Smooth muscle cell (in vitro differentiated cells): ENCODE measurements around the gene LRRC8E. TPM values are rescaled to one million over a fixed set of nuclear protein-coding genes. Genes with fewer than 3 reads are reported as not detected.

Experiments used
- DNase-seq: peaks from one replicate; lab custom pipeline; 2025; ENCODE audit not compliant: unreplicated experiment; lab: John Stamatoyannopoulos, UW
- H2AFZ ChIP-seq: fragments of 200-600 bp; sonication (generic); 2 replicates; pipeline ENCODE4 v1.6.0; 2016; ENCODE audit warnings: antibody characterized with exemption, low read depth, mild to moderate bottlenecking
- H3F3A ChIP-seq: fragments of 200-600 bp; sonication (generic); 2 replicates; pipeline ENCODE4 v1.6.0; 2017; ENCODE audit warnings: antibody characterized with exemption, low read depth
- H3K27ac ChIP-seq: fragments of 200-600 bp; sonication (generic); 2 replicates; pipeline ENCODE4 v1.5.1; 2016; ENCODE audit warnings: low read depth, mild to moderate bottlenecking
- H3K27me3 ChIP-seq: fragments of 200-600 bp; sonication (generic); 2 replicates; pipeline ENCODE4 v1.6.1; 2016; ENCODE audit warnings: low read depth, mild to moderate bottlenecking
- H3K36me3 ChIP-seq: fragments of 200-600 bp; sonication (generic); 2 replicates; pipeline ENCODE4 v1.5.1; 2016; ENCODE audit warnings: low read depth
- H3K4me1 ChIP-seq: fragments of 200-600 bp; sonication (generic); 2 replicates; pipeline ENCODE4 v1.5.1; 2016; ENCODE audit warnings: low read depth
- H3K4me2 ChIP-seq: fragments of 200-600 bp; sonication (generic); 2 replicates; pipeline ENCODE4 v1.6.0; 2016; ENCODE audit warnings: mild to moderate bottlenecking
- H3K4me3 ChIP-seq: fragments of 200-600 bp; sonication (generic); 2 replicates; pipeline ENCODE4 v1.5.1; 2016; ENCODE audit warnings: mild to moderate bottlenecking
- H3K79me2 ChIP-seq: fragments of 200-600 bp; sonication (generic); 2 replicates; pipeline ENCODE4 v1.6.0; 2016; ENCODE audit warnings: low read depth, mild to moderate bottlenecking
- H3K9ac ChIP-seq: fragments of 200-600 bp; sonication (generic); 2 replicates; pipeline ENCODE4 v1.6.0; 2016; ENCODE audit warnings: low read depth
- H3K9me3 ChIP-seq: fragments of 200-600 bp; sonication (generic); replicated peaks from 2 replicates; pipeline ENCODE4 v1.5.1; 2016; ENCODE audit warnings: low read depth
- H4K20me1 ChIP-seq: fragments of 200-600 bp; sonication (generic); 2 replicates; pipeline ENCODE4 v1.6.0; 2016; ENCODE audit warnings: low read depth
- CTCF ChIP-seq: fragments of 200-600 bp; sonication (generic); IDR thresholded peaks from 2 replicates; pipeline ENCODE4 v1.5.1; 2017; ENCODE audit warnings: borderline replicate concordance, mild to moderate bottlenecking, antibody characterized with exemption; ENCODE audit not compliant: insufficient read depth, poor library complexity, severe bottlenecking
- WGBS: methylation state at CpG from one replicate; pipeline ENCODE4 v1.1.7; 2016; ENCODE audit warnings: low lambda C conversion rate; 5-methylcytosine and 5-hydroxymethylcytosine counted together
- polyA plus RNA-seq: library from polyadenylated mRNA; unstranded; fragments of >200 nt; fragmentation: Nextera tagmentation; extraction: Ambion mirVana; gene quantifications from 2 replicates; pipeline ENCODE4 v1.2.1, GENCODE V29; 2016
- total RNA-seq: library from RNA; depleted of rRNA; stranded (reverse); fragments of >200 nt; gene quantifications from 2 replicates; pipeline ENCODE4 v1.2.3, GENCODE V29; 2014

Gene LRRC8E
- total and polyA plus RNA-seq, 2 experiments from 2014 or later: 7.4 to 7.8 TPM

- Histone ChIP-seq H3K79me2 (no peaks in the 10 kb centered on the region), H3F3A (peaks cover 10% of the 10 kb centered on the region), H3K4me3 (no peak overlapping the region), H3K36me3 (no peaks in the 10 kb centered on the region), H2AFZ (no peak overlapping the region), H3K4me2 (no peak overlapping the region), H3K9ac (no peak overlapping the region), H3K27ac (no peak overlapping the region), H3K9me3 (no peaks in the 10 kb centered on the region), H4K20me1 (no peaks in the 10 kb centered on the region), H3K4me1 (no peaks in the 10 kb centered on the region), H3K27me3 (no peaks in the 10 kb centered on the region)
- TF ChIP-seq CTCF: no peak
- 98% methylated on average over 29 of the region's 36 CpGs for WGBS
- no peak for DNase-seq
Observed at GRCh38 chr19:7931221-7932061, 43.1 kb downstream of the LRRC8E start.

- Histone ChIP-seq H4K20me1 (no peaks in the 10 kb centered on the region), H3K27ac (no peak overlapping the region), H3K36me3 (no peaks in the 10 kb centered on the region), H3F3A (peaks cover 10% of the 10 kb centered on the region), H3K4me1 (no peaks in the 10 kb centered on the region), H2AFZ (no peak overlapping the region), H3K9me3 (no peaks in the 10 kb centered on the region), H3K27me3 (no peaks in the 10 kb centered on the region), H3K9ac (no peak overlapping the region), H3K4me3 (no peak overlapping the region), H3K4me2 (no peak overlapping the region), H3K79me2 (no peaks in the 10 kb centered on the region)
- no peak for DNase-seq
- WGBS: 94% methylated on average over 32 of the region's 32 CpGs
- no peak for TF ChIP-seq CTCF
Observed at GRCh38 chr19:7932276-7932929, 44.1 kb downstream of the LRRC8E start.

DNA sequence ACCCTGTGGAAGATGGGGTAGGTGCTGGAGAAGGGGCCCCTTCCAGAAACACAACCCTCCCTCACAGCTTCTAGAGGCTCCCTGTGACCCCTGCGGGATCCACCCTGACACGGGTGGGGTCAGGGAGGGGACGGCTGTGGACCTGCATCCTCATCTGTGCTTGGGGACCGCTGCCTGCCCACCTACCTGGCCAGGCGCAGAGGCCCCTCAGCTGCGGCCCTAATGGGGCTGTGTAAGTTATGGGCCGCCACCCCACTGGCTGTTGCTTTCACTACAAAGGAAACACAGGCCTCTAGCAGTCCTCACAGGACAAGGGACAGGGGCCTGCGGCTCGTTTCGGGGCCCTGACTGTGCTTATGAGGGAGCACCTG, 44.6 kb downstream of the LRRC8E start:
- Histone ChIP-seq H3K27ac (no peak overlapping the region), H3K4me2 (no peak overlapping the region), H3K9ac (no peak overlapping the region), H3K9me3 (no peaks in the 10 kb centered on the region), H3K27me3 (no peaks in the 10 kb centered on the region), H3F3A (peaks cover 10% of the 10 kb centered on the region), H3K79me2 (no peaks in the 10 kb centered on the region), H3K4me1 (no peaks in the 10 kb centered on the region), H2AFZ (no peak overlapping the region), H3K4me3 (no peak overlapping the region), H3K36me3 (no peaks in the 10 kb centered on the region), H4K20me1 (no peaks in the 10 kb centered on the region)
- no peak for DNase-seq
- no peak for TF ChIP-seq CTCF
- WGBS: 96% methylated on average over 8 of the region's 10 CpGs
